Measurements from ENCODE around the gene IL17B.
"Not testable (repeated sequence)": the region's sequence is repeated elsewhere in the genome, so short reads cannot be mapped to it uniquely, and the experiment has no call there.

Gene IL17B

DNA sequence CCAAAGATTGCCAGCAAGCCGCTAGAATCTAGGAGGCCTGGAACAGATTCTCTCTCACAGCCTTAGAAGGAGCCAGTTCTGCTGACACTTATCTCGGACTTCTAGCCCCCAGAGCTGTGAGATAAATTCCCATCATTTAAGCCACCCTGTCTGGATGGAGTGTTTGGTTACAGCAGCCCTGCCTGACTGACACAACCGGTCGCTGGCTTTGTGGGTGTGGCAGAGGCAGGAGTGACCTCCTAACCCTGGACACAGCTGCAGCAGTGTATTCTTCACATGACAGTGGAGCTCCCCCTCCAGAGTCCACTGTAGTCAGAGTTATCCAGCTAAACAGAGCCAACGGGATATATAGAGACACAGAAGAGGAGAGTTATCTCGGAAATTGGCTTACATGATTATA, 21.2 kb upstream of the IL17B start:
- no peak overlapping the region for H3K4me3 ChIP-seq (ENCODE audit: severe bottlenecking)
- no peaks in the 10 kb centered on the region for H3K9me3 ChIP-seq (ENCODE audit: severe bottlenecking)
- DNase-seq (ENCODE audit: low spot score): no peak
- no peaks in the 10 kb centered on the region for H3K36me3 ChIP-seq (ENCODE audit: low read depth)
- no peak overlapping the region for H3K27ac ChIP-seq (ENCODE audit: poor library complexity, severe bottlenecking)
- TF ChIP-seq, protein P1, sequence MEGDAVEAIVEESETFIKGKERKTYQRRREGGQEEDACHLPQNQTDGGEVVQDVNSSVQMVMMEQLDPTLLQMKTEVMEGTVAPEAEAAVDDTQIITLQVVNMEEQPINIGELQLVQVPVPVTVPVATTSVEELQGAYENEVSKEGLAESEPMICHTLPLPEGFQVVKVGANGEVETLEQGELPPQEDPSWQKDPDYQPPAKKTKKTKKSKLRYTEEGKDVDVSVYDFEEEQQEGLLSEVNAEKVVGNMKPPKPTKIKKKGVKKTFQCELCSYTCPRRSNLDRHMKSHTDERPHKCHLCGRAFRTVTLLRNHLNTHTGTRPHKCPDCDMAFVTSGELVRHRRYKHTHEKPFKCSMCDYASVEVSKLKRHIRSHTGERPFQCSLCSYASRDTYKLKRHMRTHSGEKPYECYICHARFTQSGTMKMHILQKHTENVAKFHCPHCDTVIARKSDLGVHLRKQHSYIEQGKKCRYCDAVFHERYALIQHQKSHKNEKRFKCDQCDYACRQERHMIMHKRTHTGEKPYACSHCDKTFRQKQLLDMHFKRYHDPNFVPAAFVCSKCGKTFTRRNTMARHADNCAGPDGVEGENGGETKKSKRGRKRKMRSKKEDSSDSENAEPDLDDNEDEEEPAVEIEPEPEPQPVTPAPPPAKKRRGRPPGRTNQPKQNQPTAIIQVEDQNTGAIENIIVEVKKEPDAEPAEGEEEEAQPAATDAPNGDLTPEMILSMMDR (IDR thresholded peaks at IDR 0.05; ENCODE audit: poor library complexity, severe bottlenecking): no peak
- H3K4me1 ChIP-seq (ENCODE audit: insufficient read depth, poor library complexity, severe bottlenecking): no peaks in the 10 kb centered on the region
- no peaks in the 10 kb centered on the region for H3K27me3 ChIP-seq (ENCODE audit: insufficient read depth, poor library complexity, severe bottlenecking)
- ATAC-seq (ENCODE audit: low read depth): no peak

GRCh38 chr5:149399775-149400174, 20.7 kb upstream of the IL17B start:
- ATAC-seq (ENCODE audit: low read depth) (no peak), DNase-seq (ENCODE audit: low spot score) (no peak)
- no peaks in the 10 kb centered on the region for H3K36me3 ChIP-seq (ENCODE audit: low read depth)
- no peaks in the 10 kb centered on the region for H3K4me1 ChIP-seq (ENCODE audit: insufficient read depth, poor library complexity, severe bottlenecking)
- no peaks in the 10 kb centered on the region for H3K9me3 ChIP-seq (ENCODE audit: severe bottlenecking)
- TF ChIP-seq, protein P1 (IDR thresholded peaks at IDR 0.05; ENCODE audit: poor library complexity, severe bottlenecking): no peak
- no peak overlapping the region for H3K4me3 ChIP-seq (ENCODE audit: severe bottlenecking)
- no peak overlapping the region for H3K27ac ChIP-seq (ENCODE audit: poor library complexity, severe bottlenecking)
- no peaks in the 10 kb centered on the region for H3K27me3 ChIP-seq (ENCODE audit: insufficient read depth, poor library complexity, severe bottlenecking)

DNA sequence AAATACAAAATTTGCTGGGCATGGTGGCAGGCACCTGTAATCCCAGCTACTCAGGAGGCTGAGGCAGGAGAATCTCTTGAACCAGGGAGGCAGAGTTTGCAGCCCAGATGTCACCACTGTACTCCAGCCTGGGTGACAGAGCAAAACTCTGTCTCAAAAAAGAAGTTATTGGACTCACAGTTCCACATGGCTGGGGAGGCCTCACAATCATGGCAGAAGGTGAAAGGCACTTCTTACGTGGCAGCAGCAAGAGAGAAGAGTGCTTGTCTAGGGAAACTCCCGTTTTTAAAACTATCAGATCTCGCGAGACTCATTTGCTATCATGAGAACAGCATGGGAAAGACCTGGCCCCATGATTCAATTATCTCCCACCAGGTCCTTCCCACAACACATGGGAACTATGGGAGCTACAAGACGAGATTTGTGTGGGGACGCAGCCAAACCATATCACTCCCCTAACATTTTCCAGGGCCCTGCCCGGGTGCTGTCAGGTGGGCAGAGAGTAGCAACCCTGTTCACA, 19.7 kb upstream of the IL17B start:
- H3K4me3 ChIP-seq (ENCODE audit: severe bottlenecking); H3K4me1 ChIP-seq (ENCODE audit: insufficient read depth, poor library complexity, severe bottlenecking); H3K27ac ChIP-seq (ENCODE audit: poor library complexity, severe bottlenecking); H3K27me3 ChIP-seq (ENCODE audit: insufficient read depth, poor library complexity, severe bottlenecking); DNase-seq (ENCODE audit: low spot score); ATAC-seq (ENCODE audit: low read depth); H3K36me3 ChIP-seq (ENCODE audit: low read depth); H3K9me3 ChIP-seq (ENCODE audit: severe bottlenecking): not testable (repeated sequence)

DNA sequence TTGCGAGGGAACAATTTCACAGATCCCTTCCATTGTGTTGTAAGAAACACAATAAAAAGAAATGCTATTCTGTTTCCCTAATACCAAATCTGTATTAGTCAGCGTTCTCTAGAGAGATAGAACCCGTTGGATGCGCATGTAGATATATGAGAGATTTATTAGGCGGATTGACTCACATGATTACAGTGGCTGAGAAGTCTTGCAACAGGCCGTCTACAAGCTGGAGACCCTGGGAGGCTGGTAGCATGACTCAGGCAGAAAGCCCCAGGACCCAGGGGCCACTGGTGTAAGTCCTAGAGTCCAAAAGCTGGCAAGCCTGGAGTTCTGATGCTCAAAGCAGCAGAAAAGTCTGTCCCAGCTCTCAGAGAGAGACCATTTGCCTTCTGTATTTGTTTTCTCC, 18.4 kb upstream of the IL17B start:
- H3K4me1 ChIP-seq (ENCODE audit: insufficient read depth, poor library complexity, severe bottlenecking): no peaks in the 10 kb centered on the region
- DNase-seq (ENCODE audit: low spot score) (no peak), ATAC-seq (ENCODE audit: low read depth) (no peak)
- TF ChIP-seq, protein P1 (IDR thresholded peaks at IDR 0.05; ENCODE audit: poor library complexity, severe bottlenecking): no peak
- H3K27ac ChIP-seq (ENCODE audit: poor library complexity, severe bottlenecking): no peak overlapping the region
- no peaks in the 10 kb centered on the region for H3K9me3 ChIP-seq (ENCODE audit: severe bottlenecking)
- no peaks in the 10 kb centered on the region for H3K27me3 ChIP-seq (ENCODE audit: insufficient read depth, poor library complexity, severe bottlenecking)
- H3K4me3 ChIP-seq (ENCODE audit: severe bottlenecking): no peak overlapping the region
- H3K36me3 ChIP-seq (ENCODE audit: low read depth): no peaks in the 10 kb centered on the region

DNA sequence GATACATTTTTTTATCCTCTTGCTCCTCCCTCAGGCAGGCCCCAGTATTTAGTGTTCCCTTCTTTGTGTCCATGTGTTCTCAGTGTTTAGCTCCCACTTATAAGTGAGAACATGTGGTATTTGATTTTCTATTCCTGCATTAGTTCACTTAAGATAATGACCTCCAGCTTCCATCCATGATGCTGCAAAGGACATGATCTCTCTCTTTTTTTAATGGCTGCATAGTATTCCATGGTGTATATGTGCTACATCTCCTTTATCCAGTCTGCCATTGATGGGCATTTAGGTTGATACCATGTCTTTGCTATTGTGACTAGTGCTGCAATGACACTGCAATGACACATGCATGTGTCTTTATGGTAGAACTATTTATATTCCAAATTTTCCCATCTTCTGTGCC, 15.9 kb upstream of the IL17B start:
- not testable (repeated sequence) for H3K4me1 ChIP-seq (ENCODE audit: insufficient read depth, poor library complexity, severe bottlenecking); ATAC-seq (ENCODE audit: low read depth); H3K27me3 ChIP-seq (ENCODE audit: insufficient read depth, poor library complexity, severe bottlenecking); DNase-seq (ENCODE audit: low spot score); H3K4me3 ChIP-seq (ENCODE audit: severe bottlenecking); H3K27ac ChIP-seq (ENCODE audit: poor library complexity, severe bottlenecking); H3K36me3 ChIP-seq (ENCODE audit: low read depth); H3K9me3 ChIP-seq (ENCODE audit: severe bottlenecking)

- Histone ChIP-seq H3K36me3 (ENCODE audit: low read depth) (no peaks in the 10 kb centered on the region), H3K9me3 (ENCODE audit: severe bottlenecking) (no peaks in the 10 kb centered on the region), H3K4me3 (ENCODE audit: severe bottlenecking) (no peak overlapping the region), H3K4me1 (ENCODE audit: insufficient read depth, poor library complexity, severe bottlenecking) (no peaks in the 10 kb centered on the region), H3K27me3 (ENCODE audit: insufficient read depth, poor library complexity, severe bottlenecking) (no peaks in the 10 kb centered on the region), H3K27ac (ENCODE audit: poor library complexity, severe bottlenecking) (no peak overlapping the region)
- ATAC-seq (ENCODE audit: low read depth) (peak; percentile 92), DNase-seq (ENCODE audit: low spot score) (no peak)
- TF ChIP-seq, protein P1 (IDR thresholded peaks at IDR 0.05; ENCODE audit: poor library complexity, severe bottlenecking): no peak
These were observed 13.6 kb upstream of the IL17B start for GRCh38 chr5:149392718-149393117.

Measured in RWPE2 (cell line).